Muscle layer of colon (tissue), 2 donors: ENCODE results near the gene KCNJ10.

Experiments used
- H3K27ac ChIP-seq: one replicate; pipeline ENCODE4 v1.7.0; 2013; ENCODE audit warnings: low read depth, mild to moderate bottlenecking, low read length, moderate library complexity
- H3K27me3 ChIP-seq, 2 donors: one replicate each; pipeline ENCODE4 v1.7.0; 2013; ENCODE audit warnings: low read length in 2 of 2, mild to moderate bottlenecking in 2 of 2; ENCODE audit not compliant: insufficient read depth in 2 of 2, control insufficient read depth in 1 of 2
- H3K36me3 ChIP-seq: one replicate; pipeline ENCODE4 v1.7.0; 2013; ENCODE audit warnings: mild to moderate bottlenecking, low read length; ENCODE audit not compliant: insufficient read depth
- H3K4me1 ChIP-seq: one replicate; pipeline ENCODE4 v1.7.0; 2013; ENCODE audit warnings: mild to moderate bottlenecking, low read length; ENCODE audit not compliant: insufficient read depth
- H3K4me3 ChIP-seq, 2 donors: one replicate each; pipeline ENCODE4 v1.7.0; 2013; ENCODE audit warnings: low read length in 2 of 2, low read depth in 1 of 2, mild to moderate bottlenecking in 1 of 2, moderate library complexity in 1 of 2
- H3K9ac ChIP-seq: one replicate; pipeline ENCODE4 v1.7.0; 2013; ENCODE audit warnings: low read length
- H3K9me3 ChIP-seq: one replicate; pipeline ENCODE4 v1.7.0; 2013; ENCODE audit warnings: mild to moderate bottlenecking, low read length
- donor health status: abdominal sarcoma.
- donor health status: Adenocarcinoma of cecum.

KCNJ10 gene

GRCh38 chr1:160097911-160098851 is 28.2 kb upstream of the KCNJ10 start, which contains the start of gene IGSF8:
IGSF8 (minus strand) TSS chr1:160098619; CDS start chr1:160098472, 147 bp downstream.
- peaks cover 54% of the 10 kb centered on the region for H3K4me1 ChIP-seq

GRCh38 chr1:160097151-160097910 is 27.4 kb upstream of the KCNJ10 start:
- Histone ChIP-seq H3K27me3 (no peaks in the 10 kb centered on the region), H3K36me3 (peaks cover 16% of the 10 kb centered on the region), H3K9me3 (no peaks in the 10 kb centered on the region), H3K27ac (peak overlapping the region; percentile 89), H3K4me1 (peaks cover 45% of the 10 kb centered on the region), H3K4me3 (peak overlapping the region; percentile 86 to 90), H3K9ac (peak overlapping the region; percentile 89)

More at GRCh38 chr1:160097911-160098851, 28.2 kb upstream of the KCNJ10 start, which contains the start of gene IGSF8:
- Histone ChIP-seq H3K36me3 (peaks cover 10% of the 10 kb centered on the region), H3K9me3 (no peaks in the 10 kb centered on the region), H3K9ac (peak within 1 kb of the TSS; percentile 89), H3K27me3 (no peaks in the 10 kb centered on the region), H3K4me3 (peak within 1 kb of the TSS; percentile 86 to 90), H3K27ac (peak within 1 kb of the TSS; percentile 94)

- peak overlapping the region; percentile 16 for H3K9ac ChIP-seq
- H3K36me3 ChIP-seq: peaks cover 25% of the 10 kb centered on the region
- H3K4me1 ChIP-seq: peaks cover 37% of the 10 kb centered on the region
- no peaks in the 10 kb centered on the region for H3K27me3 ChIP-seq
- peak overlapping the region in 1 of 2 donors; percentile 90 for H3K4me3 ChIP-seq
- no peaks in the 10 kb centered on the region for H3K9me3 ChIP-seq
- no peak overlapping the region for H3K27ac ChIP-seq
Observed at GRCh38 chr1:160096274-160097116, 26.5 kb upstream of the KCNJ10 start.

GRCh38 chr1:160095382-160096105 is 25.6 kb upstream of the KCNJ10 start:
- Histone ChIP-seq H3K9me3 (no peaks in the 10 kb centered on the region), H3K27me3 (no peaks in the 10 kb centered on the region), H3K36me3 (peaks cover 25% of the 10 kb centered on the region), H3K4me3 (no peak overlapping the region), H3K27ac (no peak overlapping the region), H3K4me1 (peaks cover 28% of the 10 kb centered on the region), H3K9ac (no peak overlapping the region)

GRCh38 chr1:160094806-160095205 is 24.8 kb upstream of the KCNJ10 start:
- no peaks in the 10 kb centered on the region for H3K27me3 ChIP-seq
- H3K9ac ChIP-seq: no peak overlapping the region
- no peaks in the 10 kb centered on the region for H3K9me3 ChIP-seq
- peaks cover 28% of the 10 kb centered on the region for H3K4me1 ChIP-seq
- H3K4me3 ChIP-seq: no peak overlapping the region
- no peak overlapping the region for H3K27ac ChIP-seq
- peaks cover 25% of the 10 kb centered on the region for H3K36me3 ChIP-seq

GRCh38 chr1:160094291-160094625 is 24.3 kb upstream of the KCNJ10 start:
- no peak overlapping the region for H3K27ac ChIP-seq
- no peaks in the 10 kb centered on the region for H3K27me3 ChIP-seq
- no peaks in the 10 kb centered on the region for H3K9me3 ChIP-seq
- H3K9ac ChIP-seq: no peak overlapping the region
- peaks cover 25% of the 10 kb centered on the region for H3K36me3 ChIP-seq
- peaks cover 23% of the 10 kb centered on the region for H3K4me1 ChIP-seq
- no peak overlapping the region for H3K4me3 ChIP-seq

- no peaks in the 10 kb centered on the region for H3K27me3 ChIP-seq
- no peak overlapping the region for H3K27ac ChIP-seq
- H3K36me3 ChIP-seq: peaks cover 25% of the 10 kb centered on the region
- no peak overlapping the region for H3K4me3 ChIP-seq
- H3K9ac ChIP-seq: no peak overlapping the region
- H3K4me1 ChIP-seq: peaks cover 20% of the 10 kb centered on the region
- H3K9me3 ChIP-seq: no peaks in the 10 kb centered on the region
Observed at GRCh38 chr1:160093624-160094290, 23.8 kb upstream of the KCNJ10 start.

- Histone ChIP-seq H3K9me3 (no peaks in the 10 kb centered on the region), H3K36me3 (peaks cover 25% of the 10 kb centered on the region), H3K27ac (no peak overlapping the region), H3K27me3 (no peaks in the 10 kb centered on the region), H3K9ac (no peak overlapping the region), H3K4me3 (no peak overlapping the region), H3K4me1 (peaks cover 20% of the 10 kb centered on the region)
Observed at GRCh38 chr1:160093069-160093395, 23.1 kb upstream of the KCNJ10 start.

GRCh38 chr1:160092366-160093068 is 22.6 kb upstream of the KCNJ10 start:
- Histone ChIP-seq H3K4me1 (peaks cover 16% of the 10 kb centered on the region), H3K9me3 (no peaks in the 10 kb centered on the region), H3K27ac (no peak overlapping the region), H3K36me3 (peaks cover 25% of the 10 kb centered on the region), H3K4me3 (no peak overlapping the region), H3K27me3 (no peaks in the 10 kb centered on the region), H3K9ac (no peak overlapping the region)
